Activated naive CD4-positive, alpha-beta T cell treated with anti-CD3 and anti-CD28 coated beads, Interleukin-2, amount 50 U/mL, for 16 hours (primary cell): ENCODE data around the gene ARPC5.

Experiments used
- DNase-seq: peaks from one replicate; pipeline ENCODE4 v3.0.0-alpha.2; 2020

The ARPC5 gene

DNA sequence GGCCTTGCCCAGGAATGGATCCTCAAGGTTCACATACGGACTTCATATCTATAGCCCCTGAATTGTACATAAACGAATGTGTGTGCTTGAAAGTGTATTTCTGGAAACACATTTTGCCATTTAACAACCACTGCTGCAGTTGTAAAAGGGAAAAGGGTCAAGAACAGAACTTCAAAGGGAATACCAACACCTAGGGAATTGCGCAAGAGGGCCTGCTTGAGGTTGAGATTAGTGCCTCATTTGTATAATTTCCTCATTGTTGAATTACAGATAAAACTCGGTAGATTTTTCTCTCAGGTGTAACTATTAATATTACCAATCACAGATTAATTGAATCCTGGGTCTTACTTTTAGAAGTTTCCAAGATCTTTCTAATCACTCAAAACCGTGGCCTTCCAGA is 51.4 kb downstream of the ARPC5 start:
- DNase-seq: no peak

DNA sequence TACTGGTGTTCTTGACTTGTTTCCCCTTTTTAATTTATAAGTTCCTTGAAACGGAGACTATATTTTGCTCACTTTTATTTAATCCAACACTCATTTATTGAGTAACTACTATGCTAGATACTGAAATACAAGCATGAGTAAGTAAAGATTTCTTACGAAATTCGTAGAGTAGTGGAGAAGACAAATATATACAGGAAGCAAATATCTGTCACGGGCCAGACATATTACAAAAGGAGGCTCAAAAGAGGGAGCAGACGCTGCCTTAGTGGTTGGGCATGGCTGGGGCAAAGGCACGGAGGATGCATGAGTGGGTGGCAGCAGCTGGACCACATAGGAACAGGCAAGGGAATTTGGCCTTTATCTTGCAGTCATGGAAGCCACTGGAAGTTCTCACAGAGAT is 52.1 kb downstream of the ARPC5 start:
- no peak for DNase-seq

DNA sequence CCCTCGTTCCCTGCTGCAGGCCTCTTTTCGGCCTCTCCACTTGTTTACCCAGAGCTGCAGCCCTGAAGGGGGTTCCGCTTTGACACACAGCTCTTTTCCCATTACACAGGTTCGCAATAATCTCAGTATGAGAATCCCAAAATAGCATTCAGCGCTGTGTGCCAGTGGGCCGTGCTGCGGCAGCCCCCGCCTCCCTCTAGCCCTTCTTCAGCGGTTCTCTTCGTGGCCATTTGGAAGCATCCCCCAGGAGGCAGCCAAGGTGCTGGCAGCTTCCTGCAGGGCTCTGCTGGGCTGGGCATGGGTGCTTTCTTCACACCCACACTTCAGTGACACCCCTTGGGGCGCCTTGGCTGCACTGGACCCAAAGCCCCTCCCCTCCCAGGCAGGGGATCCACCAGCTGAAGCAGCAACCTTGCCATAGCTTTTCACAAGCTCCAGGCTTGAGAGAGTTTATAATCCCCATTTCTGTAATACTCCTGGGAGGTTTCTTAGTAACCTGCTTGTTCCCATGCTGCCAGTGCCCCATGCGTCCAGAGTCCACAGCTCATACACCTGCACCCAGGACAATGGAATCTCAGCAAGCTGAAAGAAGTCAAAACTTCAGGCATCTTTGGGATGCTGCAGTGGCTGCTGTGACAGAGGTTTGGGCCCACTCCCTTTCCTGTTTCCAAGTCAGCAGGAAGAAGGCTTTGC is 53.4 kb downstream of the ARPC5 start:
- no peak for DNase-seq

DNA sequence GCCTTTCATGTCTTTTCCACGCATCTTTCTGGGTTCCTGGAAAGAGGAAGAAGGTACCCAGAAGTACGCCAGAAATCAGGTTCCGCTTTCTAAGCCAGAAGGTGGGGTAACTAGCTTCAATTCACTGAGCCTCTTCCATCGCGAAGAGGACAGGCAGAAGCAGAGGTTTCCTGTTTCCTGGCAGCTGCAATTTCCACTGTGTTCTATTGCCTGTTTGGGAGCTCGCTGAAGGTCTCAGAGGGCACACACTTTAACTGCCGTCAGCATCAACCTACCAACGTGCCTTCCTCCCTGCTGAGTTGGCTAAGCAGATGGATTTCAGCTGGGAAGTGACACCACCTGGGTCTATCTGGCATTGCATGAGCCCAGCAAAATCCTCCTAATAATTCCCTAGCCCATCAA is 55.3 kb downstream of the ARPC5 start:
- DNase-seq: no peak

DNA sequence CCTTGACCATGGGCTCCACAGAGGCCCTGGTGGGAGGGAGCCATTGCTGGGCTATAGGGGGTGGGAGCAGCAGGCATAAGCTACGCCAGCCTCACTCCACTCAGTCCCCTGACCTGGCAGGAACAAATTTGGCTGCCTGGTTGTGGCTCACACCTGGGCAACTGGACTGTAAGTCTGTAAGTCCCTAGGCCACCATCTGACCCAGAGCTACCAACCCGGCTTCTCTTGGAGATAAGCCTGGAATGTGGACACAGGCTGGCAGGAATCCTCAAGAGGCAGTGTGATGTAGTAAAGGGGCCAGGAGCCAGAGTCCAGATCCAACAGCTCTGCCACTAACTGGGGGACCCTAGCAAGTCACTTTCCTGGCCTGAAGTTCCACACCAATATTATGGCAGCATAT is 56.7 kb downstream of the ARPC5 start:
- no peak for DNase-seq

DNA sequence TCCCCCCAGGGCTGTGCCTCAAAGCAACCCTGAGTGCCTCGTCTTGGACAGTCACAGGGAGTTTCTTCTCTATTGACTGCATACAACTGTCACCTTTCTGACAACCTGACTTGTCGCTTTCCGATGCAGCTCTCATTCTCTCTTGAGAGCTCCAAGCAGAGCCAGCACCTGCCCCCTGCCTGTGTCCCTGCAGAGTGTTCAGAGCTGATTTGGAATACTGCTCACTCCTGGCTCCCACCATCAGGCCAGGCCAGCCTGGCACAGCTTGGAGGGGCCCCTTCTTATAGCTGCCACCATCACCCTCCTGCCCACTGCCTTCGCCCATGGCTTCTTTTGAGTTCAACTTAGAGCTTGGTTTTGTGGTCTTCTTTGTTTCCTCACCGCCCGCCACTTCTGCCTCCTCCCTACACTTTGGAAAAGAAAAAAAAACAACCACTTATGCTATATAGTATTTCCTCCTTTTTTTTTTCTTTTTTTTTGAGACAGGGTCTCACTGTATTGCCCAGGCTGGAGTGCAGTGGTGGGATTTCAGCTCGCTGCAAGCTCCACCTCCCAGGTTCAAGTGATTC is 57.6 kb downstream of the ARPC5 start:
- DNase-seq: no peak

DNA sequence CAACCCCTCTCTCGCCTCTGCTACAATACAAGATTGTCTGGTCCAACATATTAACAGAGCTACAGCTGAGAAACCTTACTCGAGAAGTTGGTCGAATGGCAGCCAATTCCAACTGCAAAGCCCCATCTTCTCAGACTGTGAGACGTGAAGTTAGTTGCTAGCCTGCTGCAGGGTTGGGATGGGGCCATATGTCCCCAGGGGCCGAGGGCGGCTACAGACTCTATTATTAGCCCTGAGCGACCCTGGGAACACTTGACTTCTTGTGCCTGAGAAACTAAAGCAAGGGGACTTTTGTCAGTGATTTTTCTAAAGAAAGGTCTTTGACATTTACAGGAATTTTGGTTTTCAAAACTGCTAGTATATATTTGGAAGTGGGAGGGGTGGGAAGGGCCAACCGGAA is 59.0 kb downstream of the ARPC5 start:
- no peak for DNase-seq

DNA sequence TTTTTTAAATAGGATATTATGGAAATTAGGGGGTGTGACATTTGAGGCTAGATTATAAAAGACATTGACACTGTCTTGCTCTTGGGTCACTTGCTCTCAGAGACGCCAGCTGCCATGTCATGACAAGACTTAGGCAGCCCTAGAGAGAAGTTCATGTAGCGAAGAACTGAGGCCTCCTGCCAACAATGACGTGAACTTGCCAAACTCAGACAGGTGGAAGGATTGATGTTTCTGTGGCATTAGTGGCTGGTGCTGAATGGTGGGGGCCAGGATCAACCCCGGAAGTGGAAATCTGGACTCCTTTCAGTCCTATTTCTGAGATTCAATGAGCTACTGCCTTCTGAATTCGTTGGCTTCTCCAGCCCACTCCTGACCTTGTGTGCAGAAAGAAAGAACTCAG is 60.0 kb downstream of the ARPC5 start:
- no peak for DNase-seq

DNA sequence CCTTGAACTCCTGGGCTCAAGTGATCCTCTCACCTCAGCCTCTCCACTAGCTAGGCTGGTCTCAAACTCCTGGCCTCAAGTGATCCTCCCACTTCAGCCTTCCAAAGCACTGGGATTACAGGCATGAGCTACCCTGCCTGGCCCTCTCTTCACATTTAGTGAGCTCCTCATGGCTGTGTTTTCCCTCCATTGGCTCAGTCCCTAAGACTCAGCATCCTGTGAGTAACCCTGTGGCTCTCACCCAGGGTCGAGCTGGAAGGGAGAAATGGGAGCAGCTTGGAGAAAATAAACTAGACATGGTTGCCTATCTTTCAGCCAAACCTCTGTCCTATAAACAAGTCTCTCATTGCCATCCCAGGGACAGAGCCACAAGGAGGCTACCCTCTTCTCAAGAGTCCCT is 62.9 kb downstream of the ARPC5 start:
- no peak for DNase-seq

DNA sequence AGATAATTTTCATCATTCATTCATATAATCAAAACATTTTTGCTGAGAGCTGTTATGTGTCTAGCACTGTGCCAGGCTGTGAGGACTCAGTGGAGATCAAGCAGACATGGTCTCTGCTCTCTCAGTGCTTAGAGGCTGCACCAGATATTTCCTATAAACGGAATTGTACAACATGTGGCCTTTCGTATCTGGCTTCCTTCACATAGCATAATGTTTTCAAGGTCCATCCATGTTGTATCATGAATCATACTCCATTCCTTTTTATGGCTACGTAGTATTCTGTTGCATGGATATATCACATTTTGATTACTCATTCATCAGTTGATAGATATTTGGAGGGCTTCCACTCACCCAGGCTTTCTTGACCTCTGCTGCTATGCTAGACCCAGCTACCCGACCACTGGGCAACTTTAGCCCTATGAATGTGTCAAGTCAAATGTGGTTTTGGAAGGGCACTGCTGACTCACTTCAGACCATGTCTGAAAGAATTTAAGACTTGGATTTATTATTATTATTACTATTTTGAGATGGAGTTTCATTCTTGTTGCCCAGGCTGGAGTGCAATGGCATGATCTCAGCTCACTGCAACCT is 63.8 kb downstream of the ARPC5 start:
- DNase-seq: no peak
